Esophagus mucosa (tissue), 1 donor: ENCODE measurements around the gene SLC2A11. TPM values are rescaled to one million over a fixed set of nuclear protein-coding genes. Genes with fewer than 3 reads are reported as not detected.
"Not testable (repeated sequence)": the region's sequence is repeated elsewhere in the genome, so short reads cannot be mapped to it uniquely, and the experiment has no call there.

Experiments used
- ATAC-seq: fragments of 200-7000 bp; cut with Tn5 transposase; one replicate; pipeline ENCODE4 v1.9.1; 2020
- total RNA-seq: library from RNA; stranded (reverse); gene quantifications from one replicate; pipeline ENCODE4 v1.2.4, GENCODE V29; 2023
- donor health status: DM: yes; HTN: yes; CAD: no.

Gene SLC2A11
- total RNA-seq, 1 donor from 2014 or later, result 1.2 TPM

- ATAC-seq, result no peak
Measured at GRCh38 chr22:23847310-23847920, 10.3 kb upstream of the SLC2A11 start.

GRCh38 chr22:23847991-23848864 lies 9.4 kb upstream of the SLC2A11 start:
- ATAC-seq, result no peak

- peak; percentile 74 for ATAC-seq
Measured at GRCh38 chr22:23849009-23850006, 8.4 kb upstream of the SLC2A11 start.

GRCh38 chr22:23850136-23850611 lies 7.5 kb upstream of the SLC2A11 start:
- no peak for ATAC-seq

GRCh38 chr22:23856721-23857605 lies 712 bp upstream of the SLC2A11 start:
- peak; percentile 59 for ATAC-seq

GRCh38 chr22:23858484-23858815 lies 775 bp downstream of the SLC2A11 start:
- no peak for ATAC-seq

- no peak for ATAC-seq
Measured at GRCh38 chr22:23859201-23859600, 1.5 kb downstream of the SLC2A11 start.

GRCh38 chr22:23860187-23860586 lies 2.5 kb downstream of the SLC2A11 start:
- not testable (repeated sequence) for ATAC-seq

GRCh38 chr22:23862103-23862502 lies 4.4 kb downstream of the SLC2A11 start:
- ATAC-seq, result no peak

GRCh38 chr22:23864499-23865154 lies 7.0 kb downstream of the SLC2A11 start:
- not testable (repeated sequence) for ATAC-seq

- no peak for ATAC-seq
Measured at GRCh38 chr22:23868580-23868979, 10.9 kb downstream of the SLC2A11 start.

GRCh38 chr22:23874871-23875270 lies 17.2 kb downstream of the SLC2A11 start:
- no peak for ATAC-seq

GRCh38 chr22:23875801-23876200 lies 18.1 kb downstream of the SLC2A11 start:
- ATAC-seq, result no peak

- no peak for ATAC-seq
Measured at GRCh38 chr22:23877566-23877965, 19.9 kb downstream of the SLC2A11 start.

GRCh38 chr22:23878219-23878618 lies 20.5 kb downstream of the SLC2A11 start:
- no peak for ATAC-seq

GRCh38 chr22:23882370-23882769 lies 24.7 kb downstream of the SLC2A11 start:
- no peak for ATAC-seq

GRCh38 chr22:23883658-23884057 lies 26.0 kb downstream of the SLC2A11 start:
- no peak for ATAC-seq

GRCh38 chr22:23884140-23884539 lies 26.5 kb downstream of the SLC2A11 start:
- no peak for ATAC-seq

GRCh38 chr22:23888615-23889401 lies 31.1 kb downstream of the SLC2A11 start:
- ATAC-seq, result no peak

- no peak for ATAC-seq
Measured at GRCh38 chr22:23889620-23890019, 31.9 kb downstream of the SLC2A11 start.
